Measurements from ENCODE around the gene RFX6.

RFX6 gene

DNA sequence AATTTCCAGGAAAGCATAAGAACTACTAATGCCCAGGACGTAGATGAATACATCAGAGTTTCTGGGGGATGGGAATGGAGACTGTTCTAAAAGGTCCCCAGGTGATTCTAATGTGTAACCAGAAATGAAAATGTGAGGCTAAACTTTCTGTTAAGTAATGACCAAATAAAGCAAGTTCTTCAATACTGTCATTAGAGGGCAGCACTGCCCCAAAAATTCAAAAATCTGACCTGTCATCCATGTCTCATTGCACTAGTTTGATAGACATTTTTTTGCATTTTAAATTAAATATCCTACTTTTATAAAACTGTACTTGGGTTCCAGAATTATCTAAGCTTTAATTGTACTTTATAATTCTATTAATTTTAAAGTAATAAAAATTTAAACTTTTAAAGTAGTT is 94.9 kb downstream of the RFX6 start:
- peak; percentile 12 for DNase-seq

- DNase-seq = no peak
Measured at GRCh38 chr6:116973976-116974375, 96.9 kb downstream of the RFX6 start.

GRCh38 chr6:116974526-116975316 is 97.7 kb downstream of the RFX6 start:
- DNase-seq = no peak

GRCh38 chr6:116975600-116975999 is 98.6 kb downstream of the RFX6 start:
- no peak for DNase-seq

GRCh38 chr6:116979560-116979959 is 102.5 kb downstream of the RFX6 start:
- no peak for DNase-seq
